Tibial artery (tissue), 4 donors: Measurements from ENCODE around the gene BICDL2.
"Not testable (repeated sequence)": the region's sequence is repeated elsewhere in the genome, so short reads cannot be mapped to it uniquely, and the experiment has no call there.

Source experiments
- DNase-seq, 2 donors: peaks; one replicate each; pipeline ENCODE4 v3.0.0-alpha.2; 2019
- H3K27ac ChIP-seq, 2 donors: fragments of 200-600 bp; sonication (generic) in 1 of 2; 1 replicate in 1 of 2; 2 replicates in 1 of 2; pipeline ENCODE4 v1.5.1; 2018 to 2019; ENCODE audit warnings: mild to moderate bottlenecking in 1 of 2
- H3K27me3 ChIP-seq, 2 donors: fragments of 200-600 bp; sonication (generic) in 1 of 2; one replicate each; pipeline versions ENCODE4 v1.5.1 to v1.6.0; 2016 to 2019
- H3K36me3 ChIP-seq, 3 donors: fragments of 200-600 bp; sonication (generic) in 2 of 3; one replicate each; pipeline ENCODE4 v1.5.1; 2016 to 2019; ENCODE audit warnings: mild to moderate bottlenecking in 2 of 3
- H3K4me1 ChIP-seq, 4 donors: fragments of 200-600 bp; sonication (generic) in 2 of 4; 1 replicate in 3 of 4; 2 replicates in 1 of 4; pipeline ENCODE4 v1.5.1; 2016 to 2019
- H3K4me3 ChIP-seq, 2 donors: fragments of 200-600 bp; sonication (generic) in 1 of 2; 1 replicate in 1 of 2; 2 replicates in 1 of 2; pipeline ENCODE4 v1.5.1; 2018 to 2019; ENCODE audit warnings: mild to moderate bottlenecking in 2 of 2
- H3K9me3 ChIP-seq, 3 donors: fragments of 200-600 bp; sonication (generic) in 1 of 3; one replicate each; pipeline ENCODE4 v1.5.1; 2016 to 2019
- intact Hi-C: fragments of 100-400 bp; cut with DNase I; formaldehyde crosslinking; loops from one replicate; pipeline ENCODE4 v1.15.0; 2023; ENCODE audit warnings: low total_unique reads
- TF ChIP-seq, protein P1 (sequence below), 2 experiments: fragments of 200-600 bp in 1 of 2; fragments of 450-650 bp in 1 of 2; IDR thresholded peaks; one replicate each; pipeline ENCODE4 v1.5.1; 2017 to 2019; ENCODE audit warnings: antibody characterized with exemption in 2 of 2, mild to moderate bottlenecking in 1 of 2, moderate library complexity in 1 of 2

Gene BICDL2

DNA sequence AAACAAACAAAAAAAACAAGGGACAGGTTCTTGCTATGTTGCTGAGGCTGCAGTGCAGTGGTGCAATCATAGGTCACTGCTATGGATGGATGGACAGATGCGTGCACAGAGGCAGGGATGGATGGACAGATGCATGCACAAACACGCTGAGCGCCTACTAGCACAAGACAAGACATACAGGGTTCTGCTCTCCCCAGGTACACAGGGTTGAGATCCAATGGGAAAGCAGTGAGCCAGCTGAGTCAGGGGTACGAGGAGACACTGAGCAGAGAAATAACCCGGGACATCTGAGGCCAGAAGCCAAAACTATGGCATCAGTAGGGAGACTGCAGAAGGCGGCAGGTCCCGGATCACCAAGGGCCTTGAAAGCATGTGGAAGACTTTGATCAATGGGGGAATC lies 34.9 kb upstream of the BICDL2 start:
- no peak overlapping the region for H3K27ac ChIP-seq
- peaks cover 0 to 17% of the 10 kb centered on the region in 2 donors for H3K27me3 ChIP-seq
- no peak for DNase-seq
- no peaks in the 10 kb centered on the region for H3K36me3 ChIP-seq
- H3K4me3 ChIP-seq = no peak overlapping the region
- intact Hi-C loops = no loop called here
- H3K9me3 ChIP-seq = no peaks in the 10 kb centered on the region
- H3K4me1 ChIP-seq = no peaks in the 10 kb centered on the region
- TF ChIP-seq, protein P1, sequence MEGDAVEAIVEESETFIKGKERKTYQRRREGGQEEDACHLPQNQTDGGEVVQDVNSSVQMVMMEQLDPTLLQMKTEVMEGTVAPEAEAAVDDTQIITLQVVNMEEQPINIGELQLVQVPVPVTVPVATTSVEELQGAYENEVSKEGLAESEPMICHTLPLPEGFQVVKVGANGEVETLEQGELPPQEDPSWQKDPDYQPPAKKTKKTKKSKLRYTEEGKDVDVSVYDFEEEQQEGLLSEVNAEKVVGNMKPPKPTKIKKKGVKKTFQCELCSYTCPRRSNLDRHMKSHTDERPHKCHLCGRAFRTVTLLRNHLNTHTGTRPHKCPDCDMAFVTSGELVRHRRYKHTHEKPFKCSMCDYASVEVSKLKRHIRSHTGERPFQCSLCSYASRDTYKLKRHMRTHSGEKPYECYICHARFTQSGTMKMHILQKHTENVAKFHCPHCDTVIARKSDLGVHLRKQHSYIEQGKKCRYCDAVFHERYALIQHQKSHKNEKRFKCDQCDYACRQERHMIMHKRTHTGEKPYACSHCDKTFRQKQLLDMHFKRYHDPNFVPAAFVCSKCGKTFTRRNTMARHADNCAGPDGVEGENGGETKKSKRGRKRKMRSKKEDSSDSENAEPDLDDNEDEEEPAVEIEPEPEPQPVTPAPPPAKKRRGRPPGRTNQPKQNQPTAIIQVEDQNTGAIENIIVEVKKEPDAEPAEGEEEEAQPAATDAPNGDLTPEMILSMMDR (IDR thresholded peaks at IDR 0.05) = no peak

DNA sequence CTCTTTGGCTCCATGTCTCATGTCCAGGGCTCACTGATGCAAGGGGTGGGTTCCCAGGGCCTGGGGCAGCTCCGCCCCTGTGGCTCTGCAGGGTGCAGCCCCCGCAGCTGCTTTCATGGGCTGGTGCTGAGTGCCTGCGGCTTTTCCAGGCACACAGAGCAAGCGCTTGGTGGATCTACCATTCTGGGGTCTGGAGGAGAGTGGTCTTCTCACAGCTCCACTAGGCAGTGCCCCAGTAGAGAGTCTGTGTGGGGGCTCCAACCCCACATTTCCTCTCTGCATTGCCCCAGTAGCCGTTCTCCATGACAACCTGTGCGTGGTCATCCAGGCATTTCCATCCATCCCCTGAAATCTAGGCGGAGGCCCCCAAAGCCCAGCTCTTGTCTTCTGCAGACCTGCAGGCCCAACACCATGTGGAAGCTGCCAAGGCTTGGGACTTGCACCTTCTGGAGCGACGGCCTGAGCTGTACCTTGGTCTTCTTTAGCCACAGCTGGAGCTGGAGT lies 33.9 kb upstream of the BICDL2 start:
- H3K27me3 ChIP-seq = peaks cover 0 to 13% of the 10 kb centered on the region in 2 donors
- no peak overlapping the region for H3K27ac ChIP-seq
- H3K36me3 ChIP-seq = no peaks in the 10 kb centered on the region
- intact Hi-C loops = no loop called here
- TF ChIP-seq, protein P1 (IDR thresholded peaks at IDR 0.05) = no peak
- no peaks in the 10 kb centered on the region for H3K9me3 ChIP-seq
- H3K4me3 ChIP-seq = no peak overlapping the region
- DNase-seq = no peak
- peaks cover 0 to 3% (median under 1%) of the 10 kb centered on the region in 4 donors for H3K4me1 ChIP-seq

DNA sequence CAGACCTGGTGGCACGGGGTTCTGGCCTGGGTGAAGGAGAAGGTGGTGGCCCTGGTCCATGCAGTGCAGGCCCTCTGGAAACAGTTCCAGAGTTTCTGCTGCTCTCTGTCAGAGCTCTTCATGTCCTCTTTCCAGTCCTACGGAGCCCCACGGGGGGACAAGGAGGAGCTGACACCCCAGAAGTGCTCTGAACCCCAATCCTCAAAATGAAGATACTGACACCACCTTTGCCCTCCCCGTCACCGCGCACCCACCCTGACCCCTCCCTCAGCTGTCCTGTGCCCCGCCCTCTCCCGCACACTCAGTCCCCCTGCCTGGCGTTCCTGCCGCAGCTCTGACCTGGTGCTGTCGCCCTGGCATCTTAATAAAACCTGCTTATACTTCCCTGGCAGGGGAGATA lies 32.4 kb upstream of the BICDL2 start:
- intact Hi-C loops, H3K27me3 ChIP-seq, DNase-seq, H3K9me3 ChIP-seq, H3K27ac ChIP-seq, H3K4me3 ChIP-seq, H3K36me3 ChIP-seq: not testable (repeated sequence)
- peaks cover 0 to 13% (median 8%) of the 10 kb centered on the region in 4 donors for H3K4me1 ChIP-seq

DNA sequence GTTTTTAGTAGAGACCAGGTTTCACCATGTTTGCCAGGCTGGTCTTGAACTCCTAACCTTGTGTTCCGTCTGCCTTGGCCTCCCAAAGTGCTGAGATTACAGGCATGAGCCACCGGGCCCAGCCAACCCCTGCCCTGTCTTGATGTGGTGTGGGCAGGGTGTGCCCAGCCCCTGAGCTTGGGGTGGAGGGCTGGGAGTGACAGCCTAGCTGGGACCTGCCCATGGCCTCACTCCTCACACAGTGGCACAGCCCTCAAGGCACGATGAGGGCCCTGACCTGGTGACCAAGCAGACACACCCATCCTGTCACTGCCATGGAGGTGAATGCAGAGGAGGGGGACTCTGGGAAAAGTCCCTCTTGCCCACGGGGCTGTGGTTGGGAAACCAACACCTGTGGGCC lies 31.7 kb upstream of the BICDL2 start:
- intact Hi-C loops = no loop called here
- Histone ChIP-seq H3K27me3 (peaks cover 0 to 5% of the 10 kb centered on the region in 2 donors), H3K4me1 (peaks cover 0 to 13% (median 8%) of the 10 kb centered on the region in 4 donors), H3K36me3 (no peaks in the 10 kb centered on the region), H3K4me3 (no peak overlapping the region), H3K9me3 (no peaks in the 10 kb centered on the region), H3K27ac (no peak overlapping the region)
- DNase-seq = no peak
- TF ChIP-seq, protein P1 (IDR thresholded peaks at IDR 0.05) = no peak

DNA sequence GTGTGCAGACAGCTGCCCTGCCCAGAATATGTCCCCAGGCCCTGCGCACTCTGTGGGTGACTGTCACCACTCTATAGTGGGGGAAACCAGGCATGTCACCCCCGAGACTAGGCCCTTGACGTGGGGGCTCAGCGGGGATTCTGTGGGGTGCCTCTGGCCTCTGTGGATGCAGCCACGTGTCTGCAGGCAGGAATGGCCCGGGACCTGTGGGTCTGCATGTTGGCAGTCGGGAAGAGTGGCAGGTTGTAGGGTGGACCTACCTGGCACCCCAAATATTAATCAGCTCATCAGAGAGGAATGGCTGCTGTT lies 29.6 kb upstream of the BICDL2 start:
- peak overlapping the region in 1 of 2 donors; percentile 33 for H3K4me3 ChIP-seq
- intact Hi-C loops = no loop called here
- no peaks in the 10 kb centered on the region for H3K9me3 ChIP-seq
- DNase-seq = no peak
- no peak overlapping the region for H3K27ac ChIP-seq
- H3K27me3 ChIP-seq = no peaks in the 10 kb centered on the region
- H3K36me3 ChIP-seq = no peaks in the 10 kb centered on the region
- peaks cover 0 to 13% (median 8%) of the 10 kb centered on the region in 4 donors for H3K4me1 ChIP-seq
- TF ChIP-seq, protein P1 (IDR thresholded peaks at IDR 0.05) = no peak

DNA sequence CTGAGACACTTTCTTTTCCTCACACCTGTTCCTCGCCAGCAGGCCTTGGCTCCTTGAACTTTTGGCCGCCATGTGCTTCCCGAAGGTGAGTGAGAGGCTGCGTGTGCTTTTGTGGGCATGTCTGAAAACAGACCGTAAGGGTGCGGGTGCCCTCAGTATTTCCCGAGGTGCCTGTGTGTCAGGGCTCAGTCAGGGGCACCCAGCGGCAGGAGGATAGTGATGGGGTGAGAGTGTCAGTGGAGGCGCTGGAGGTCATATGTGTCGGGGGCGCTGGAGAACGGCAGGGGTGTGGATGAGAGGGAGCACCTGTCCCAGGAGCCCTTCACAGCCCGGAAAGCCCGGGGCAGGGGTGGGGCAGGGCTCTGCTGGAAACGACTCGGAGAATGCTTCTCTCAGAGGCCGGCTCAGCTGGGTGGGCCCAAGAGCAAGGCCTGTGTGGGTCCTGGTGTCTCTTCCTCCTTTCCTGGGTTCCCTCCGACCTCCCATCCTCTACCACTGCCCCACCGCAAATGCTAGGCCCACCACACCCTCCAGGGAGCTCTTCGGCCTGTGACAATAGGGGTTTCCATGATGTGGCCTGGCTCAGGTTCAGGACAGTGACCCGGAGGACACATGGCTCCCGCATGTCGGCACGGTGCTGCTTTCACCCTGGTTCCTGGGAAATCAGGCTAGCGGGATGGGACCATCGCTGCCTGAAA lies 29.1 kb upstream of the BICDL2 start:
- DNase-seq = no peak
- TF ChIP-seq, protein P1 (IDR thresholded peaks at IDR 0.05) = no peak
- no peaks in the 10 kb centered on the region for H3K36me3 ChIP-seq
- no peaks in the 10 kb centered on the region for H3K9me3 ChIP-seq
- peaks cover 0 to 13% (median 8%) of the 10 kb centered on the region in 4 donors for H3K4me1 ChIP-seq
- peak overlapping the region; percentile 8 to 28 for H3K27ac ChIP-seq
- no peaks in the 10 kb centered on the region for H3K27me3 ChIP-seq
- H3K4me3 ChIP-seq = peak overlapping the region; percentile 22 to 33
- intact Hi-C loops = no loop called here
